Body of pancreas (tissue), 4 donors: ENCODE measurements around the gene ZFAND3.

Experiments
- POLR2A ChIP-seq, 3 donors: fragments of 450-650 bp; IDR thresholded peaks; one replicate each; pipeline ENCODE4 v1.6.1; 2016; ENCODE audit warnings: antibody characterized with exemption in 3 of 3, mild to moderate bottlenecking in 2 of 3
- TF ChIP-seq, protein P1 (sequence below), 7 experiments: fragments of 450-650 bp in 4 of 7; fragments of 200-600 bp in 3 of 7; sonication (generic) in 3 of 7; IDR thresholded peaks; one replicate each; pipeline ENCODE4 v1.5.1; 2016 to 2019; ENCODE audit warnings: antibody characterized with exemption in 7 of 7

DNA sequence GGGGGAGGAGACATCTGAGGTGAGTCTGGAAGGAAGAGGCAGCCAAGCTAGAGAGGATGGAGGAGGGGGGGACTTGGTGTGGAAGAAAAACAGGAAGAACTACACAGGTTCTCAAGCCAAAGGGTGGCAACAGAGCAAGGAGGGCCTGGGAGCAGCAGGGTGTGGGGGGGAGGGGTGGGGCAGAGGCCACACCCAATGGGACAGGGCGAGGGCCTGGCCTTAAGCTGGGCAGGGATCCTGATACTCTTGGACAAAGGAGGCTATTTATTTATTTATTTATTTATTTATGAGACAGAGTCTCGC is 359.0 kb downstream of the ZFAND3 start:
- TF ChIP-seq, protein P1, sequence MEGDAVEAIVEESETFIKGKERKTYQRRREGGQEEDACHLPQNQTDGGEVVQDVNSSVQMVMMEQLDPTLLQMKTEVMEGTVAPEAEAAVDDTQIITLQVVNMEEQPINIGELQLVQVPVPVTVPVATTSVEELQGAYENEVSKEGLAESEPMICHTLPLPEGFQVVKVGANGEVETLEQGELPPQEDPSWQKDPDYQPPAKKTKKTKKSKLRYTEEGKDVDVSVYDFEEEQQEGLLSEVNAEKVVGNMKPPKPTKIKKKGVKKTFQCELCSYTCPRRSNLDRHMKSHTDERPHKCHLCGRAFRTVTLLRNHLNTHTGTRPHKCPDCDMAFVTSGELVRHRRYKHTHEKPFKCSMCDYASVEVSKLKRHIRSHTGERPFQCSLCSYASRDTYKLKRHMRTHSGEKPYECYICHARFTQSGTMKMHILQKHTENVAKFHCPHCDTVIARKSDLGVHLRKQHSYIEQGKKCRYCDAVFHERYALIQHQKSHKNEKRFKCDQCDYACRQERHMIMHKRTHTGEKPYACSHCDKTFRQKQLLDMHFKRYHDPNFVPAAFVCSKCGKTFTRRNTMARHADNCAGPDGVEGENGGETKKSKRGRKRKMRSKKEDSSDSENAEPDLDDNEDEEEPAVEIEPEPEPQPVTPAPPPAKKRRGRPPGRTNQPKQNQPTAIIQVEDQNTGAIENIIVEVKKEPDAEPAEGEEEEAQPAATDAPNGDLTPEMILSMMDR (IDR thresholded peaks at IDR 0.05), result no peak
- TF ChIP-seq POLR2A (IDR thresholded peaks at IDR 0.05), result no peak
